Measurements from ENCODE around the gene KLHL15. TPM values are rescaled to one million over a fixed set of nuclear protein-coding genes. Genes with fewer than 3 reads are reported as not detected.

KLHL15 gene
- total and polyA plus RNA-seq, 2 of the 13 experiments (the other 11 are each of a cell fraction or from before 2014, with no cell fraction given): 2.8 to 5.5 TPM

DNA sequence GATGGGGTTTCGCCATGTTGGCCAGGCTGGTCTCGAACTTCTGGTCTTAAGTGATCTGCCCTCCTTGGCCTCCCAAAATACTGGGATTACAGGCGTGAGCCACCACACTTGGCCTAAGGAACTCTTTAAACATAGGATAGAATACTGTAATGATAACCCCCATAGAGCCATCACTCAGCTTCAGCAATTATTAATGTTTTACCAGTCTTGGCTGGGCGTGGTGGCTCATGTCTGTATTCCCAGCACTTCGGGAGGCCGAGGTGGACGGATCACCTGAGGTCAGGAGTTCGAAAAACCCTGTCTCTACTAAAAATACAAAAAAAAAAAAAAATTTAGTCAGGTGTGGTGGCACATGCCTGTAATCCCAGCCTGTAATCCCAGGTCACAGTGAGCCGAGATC is 42.9 kb upstream of the KLHL15 start:
- H3K4me2 ChIP-seq (ENCODE audit: low read depth, low read length): no peak overlapping the region
- DNase-seq (ENCODE audit: low spot score): no peak
- WGBS (ENCODE audit: low lambda C conversion rate): 99% methylated on average over 9 of the region's 9 CpGs
- no peak overlapping the region for H2AFZ ChIP-seq (ENCODE audit: low read length)
- no peaks in the 10 kb centered on the region for H3K27me3 ChIP-seq (ENCODE audit: control insufficient read depth in 1 of 2, insufficient read depth in 2 of 2, low read length in 2 of 2)
- H3K4me1 ChIP-seq (ENCODE audit: insufficient read depth, low read length): no peaks in the 10 kb centered on the region
- H3K9ac ChIP-seq (ENCODE audit: insufficient read depth, low read depth, low read length): no peak overlapping the region
- no peaks in the 10 kb centered on the region for H3K79me2 ChIP-seq (ENCODE audit: insufficient read depth, low read length)
- H3K36me3 ChIP-seq (replicated peaks in 1 of 2; ENCODE audit: control insufficient read depth in 1 of 2, insufficient read depth in 2 of 2, low read length in 2 of 2): peaks cover 0 to 15% of the 10 kb centered on the region in 2 experiments; a peak in 3 of 5 replicates
- H3K4me3 ChIP-seq (replicated peaks in 1 of 3; ENCODE audit: insufficient read depth in 1 of 3, low read depth in 2 of 3, low read length in 3 of 3): no peak overlapping the region
- no peaks in the 10 kb centered on the region for H4K20me1 ChIP-seq (ENCODE audit: insufficient read depth, low read length)
- H3K9me3 ChIP-seq (ENCODE audit: low read length): no peaks in the 10 kb centered on the region
- no peak for FAIRE-seq
- intact Hi-C loops (cut with micrococcal nuclease; ENCODE audit: unreplicated experiment): no loop called here
- ChIA-PET CTCF (ENCODE audit: low intra/inter-chr PET ratio, low total read pairs) (no interaction called here), POLR2A (interaction anchor here (0.7 to 1.2 kb wide), 2 partner anchors 9 to 14 kb away, joined by 3 read pairs; partner anchors contain the start of gene EIF2S3)
- H3K27ac ChIP-seq (ENCODE audit: extremely low read length, insufficient read depth, low read length): no peak overlapping the region
- no peak for TF ChIP-seq ZNF235 (CRISPR knock-in tag; IDR thresholded peaks at IDR 0.05; ENCODE audit: borderline replicate concordance)
- no peak for TF ChIP-seq PHF20 (CRISPR knock-in tag; IDR thresholded peaks at IDR 0.05)
- no peak for TF ChIP-seq SP2 (CRISPR knock-in tag; IDR thresholded peaks at IDR 0.05)
- no peak for TF ChIP-seq ZFP41 (CRISPR knock-in tag; IDR thresholded peaks at IDR 0.05; ENCODE audit: borderline replicate concordance)
- no peak for TF ChIP-seq ZNF256 (CRISPR knock-in tag; conservative IDR thresholded peaks at IDR 0.05)
- TF ChIP-seq, protein P1, sequence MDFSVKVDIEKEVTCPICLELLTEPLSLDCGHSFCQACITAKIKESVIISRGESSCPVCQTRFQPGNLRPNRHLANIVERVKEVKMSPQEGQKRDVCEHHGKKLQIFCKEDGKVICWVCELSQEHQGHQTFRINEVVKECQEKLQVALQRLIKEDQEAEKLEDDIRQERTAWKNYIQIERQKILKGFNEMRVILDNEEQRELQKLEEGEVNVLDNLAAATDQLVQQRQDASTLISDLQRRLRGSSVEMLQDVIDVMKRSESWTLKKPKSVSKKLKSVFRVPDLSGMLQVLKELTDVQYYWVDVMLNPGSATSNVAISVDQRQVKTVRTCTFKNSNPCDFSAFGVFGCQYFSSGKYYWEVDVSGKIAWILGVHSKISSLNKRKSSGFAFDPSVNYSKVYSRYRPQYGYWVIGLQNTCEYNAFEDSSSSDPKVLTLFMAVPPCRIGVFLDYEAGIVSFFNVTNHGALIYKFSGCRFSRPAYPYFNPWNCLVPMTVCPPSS (IDR thresholded peaks at IDR 0.05): no peak
- TF ChIP-seq POLR2AphosphoS5 (IDR thresholded peaks at IDR 0.05; ENCODE audit: low read depth, low read length): no peak
- no peak for TF ChIP-seq NPAS2 (CRISPR knock-in tag; IDR thresholded peaks at IDR 0.05; ENCODE audit: borderline replicate concordance)
- no peak for TF ChIP-seq ZNF782 (CRISPR knock-in tag; IDR thresholded peaks at IDR 0.05; ENCODE audit: borderline replicate concordance)
- TF ChIP-seq THYN1 (CRISPR knock-in tag; IDR thresholded peaks at IDR 0.05; ENCODE audit: borderline replicate concordance, low read depth): no peak
- no peak for TF ChIP-seq NCOA2 (CRISPR knock-in tag; IDR thresholded peaks at IDR 0.05)
- no peak for TF ChIP-seq RELA (CRISPR knock-in tag; IDR thresholded peaks at IDR 0.05)
- no peak for TF ChIP-seq ZNF552 (CRISPR knock-in tag; IDR thresholded peaks at IDR 0.05; ENCODE audit: borderline replicate concordance)
- TF ChIP-seq HNRNPK (IDR thresholded peaks at IDR 0.05; ENCODE audit: low read depth, low read length, poor library complexity, severe bottlenecking): no peak
- TF ChIP-seq BRD4 (CRISPR knock-in tag; IDR thresholded peaks at IDR 0.05): no peak
- no peak for TF ChIP-seq PLRG1 (conservative IDR thresholded peaks at IDR 0.05)
- TF ChIP-seq TCF7L2 (IDR thresholded peaks at IDR 0.05; ENCODE audit: low read depth, low read length): no peak
- TF ChIP-seq ZKSCAN5 (CRISPR knock-in tag; IDR thresholded peaks at IDR 0.05): no peak
- no peak for TF ChIP-seq RCOR2 (CRISPR knock-in tag; IDR thresholded peaks at IDR 0.05)
- TF ChIP-seq, protein P2, sequence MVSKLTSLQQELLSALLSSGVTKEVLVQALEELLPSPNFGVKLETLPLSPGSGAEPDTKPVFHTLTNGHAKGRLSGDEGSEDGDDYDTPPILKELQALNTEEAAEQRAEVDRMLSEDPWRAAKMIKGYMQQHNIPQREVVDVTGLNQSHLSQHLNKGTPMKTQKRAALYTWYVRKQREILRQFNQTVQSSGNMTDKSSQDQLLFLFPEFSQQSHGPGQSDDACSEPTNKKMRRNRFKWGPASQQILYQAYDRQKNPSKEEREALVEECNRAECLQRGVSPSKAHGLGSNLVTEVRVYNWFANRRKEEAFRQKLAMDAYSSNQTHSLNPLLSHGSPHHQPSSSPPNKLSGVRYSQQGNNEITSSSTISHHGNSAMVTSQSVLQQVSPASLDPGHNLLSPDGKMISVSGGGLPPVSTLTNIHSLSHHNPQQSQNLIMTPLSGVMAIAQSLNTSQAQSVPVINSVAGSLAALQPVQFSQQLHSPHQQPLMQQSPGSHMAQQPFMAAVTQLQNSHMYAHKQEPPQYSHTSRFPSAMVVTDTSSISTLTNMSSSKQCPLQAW (CRISPR knock-in tag; IDR thresholded peaks at IDR 0.05): no peak
- BruUV-seq (replicated peaks): no TSS peak
- in situ Hi-C loops (cut with HindIII; ENCODE audit: extremely low pct_ligation_motif_present, low pct_unique_long_range_greater_than_20kb): no loop called here
- no peak for ATAC-seq

Measured in HepG2 (cell line).